ENCODE results near the gene RERE. TPM values are rescaled to one million over a fixed set of nuclear protein-coding genes. Genes with fewer than 3 reads are reported as not detected.

The RERE gene
- total RNA-seq, 2 experiments from 2014 or later: 73.1 to 211 TPM

DNA sequence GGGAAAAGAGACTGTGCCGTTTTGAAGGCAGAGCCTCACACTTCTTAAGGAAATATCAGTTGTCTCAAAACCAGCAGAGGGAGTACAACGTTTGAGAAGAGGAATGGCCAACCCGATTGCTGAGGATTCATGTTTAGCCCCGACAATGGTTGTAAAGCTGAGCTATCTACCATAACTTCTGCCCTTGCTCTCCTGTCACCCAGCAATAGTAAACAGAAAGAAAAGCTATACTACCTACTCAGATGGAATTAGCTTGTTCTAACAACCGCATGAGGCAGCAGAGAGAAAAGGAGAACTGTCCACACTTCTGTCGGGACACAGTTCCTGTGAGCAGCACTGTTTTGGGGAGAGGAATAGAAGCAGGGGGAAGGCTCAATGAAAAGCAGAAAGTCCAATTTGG is 408.3 kb downstream of the RERE start:
- H3K4me3 ChIP-seq (ENCODE audit: low read depth, low read length, poor library complexity, severe bottlenecking): no peak overlapping the region
- peak overlapping the region; percentile 17; the same call in 1 of the 2 replicates for H3K4me2 ChIP-seq (ENCODE audit: low read length)
- peaks cover 100% of the 10 kb centered on the region for H3K36me3 ChIP-seq (ENCODE audit: insufficient read depth, low read length)
- DNase-seq (ENCODE audit: low spot score): peak; percentile 37
- H4K20me1 ChIP-seq (ENCODE audit: insufficient read depth, low read length): peaks cover 48% of the 10 kb centered on the region
- BruUV-seq (replicated peaks): no TSS peak
- TF ChIP-seq CTCF (conservative IDR thresholded peaks at IDR 0.05; ENCODE audit: low read length) (peak; percentile 64), EZH2phosphoT487 (IDR thresholded peaks at IDR 0.05; ENCODE audit: borderline replicate concordance, low read depth, low read length) (no peak)
- peaks cover 32% of the 10 kb centered on the region for H3K4me1 ChIP-seq (ENCODE audit: insufficient read depth, low read length, poor library complexity, severe bottlenecking)
- no peaks in the 10 kb centered on the region for H3K9me2 ChIP-seq (ENCODE audit: insufficient read depth, low read length)
- intact Hi-C loops (cut with micrococcal nuclease; ENCODE audit: unreplicated experiment): no loop called here
- H3K9me3 ChIP-seq (ENCODE audit: low read length): no peaks in the 10 kb centered on the region
- CTCF ChIA-PET (ENCODE audit: unreplicated experiment): interaction anchor here (1.6 kb wide), 1 partner anchor 10 kb away, joined by 6 read pairs; no protein-coding TSS in a partner anchor
- POLR2A ChIA-PET: interaction anchor here (0.5 to 1.0 kb wide), 3 partner anchors 10 to 494 kb away, joined by 3 to 4 read pairs (median 3); no protein-coding TSS in a partner anchor
- peaks cover 100% of the 10 kb centered on the region for H3K79me2 ChIP-seq (ENCODE audit: insufficient read depth, low read depth, low read length)
- no peak overlapping the region for H2AFZ ChIP-seq (ENCODE audit: low read length)
- H3K27ac ChIP-seq (ENCODE audit: low read depth, low read length, poor library complexity, severe bottlenecking): peak overlapping the region; percentile 30

DNA sequence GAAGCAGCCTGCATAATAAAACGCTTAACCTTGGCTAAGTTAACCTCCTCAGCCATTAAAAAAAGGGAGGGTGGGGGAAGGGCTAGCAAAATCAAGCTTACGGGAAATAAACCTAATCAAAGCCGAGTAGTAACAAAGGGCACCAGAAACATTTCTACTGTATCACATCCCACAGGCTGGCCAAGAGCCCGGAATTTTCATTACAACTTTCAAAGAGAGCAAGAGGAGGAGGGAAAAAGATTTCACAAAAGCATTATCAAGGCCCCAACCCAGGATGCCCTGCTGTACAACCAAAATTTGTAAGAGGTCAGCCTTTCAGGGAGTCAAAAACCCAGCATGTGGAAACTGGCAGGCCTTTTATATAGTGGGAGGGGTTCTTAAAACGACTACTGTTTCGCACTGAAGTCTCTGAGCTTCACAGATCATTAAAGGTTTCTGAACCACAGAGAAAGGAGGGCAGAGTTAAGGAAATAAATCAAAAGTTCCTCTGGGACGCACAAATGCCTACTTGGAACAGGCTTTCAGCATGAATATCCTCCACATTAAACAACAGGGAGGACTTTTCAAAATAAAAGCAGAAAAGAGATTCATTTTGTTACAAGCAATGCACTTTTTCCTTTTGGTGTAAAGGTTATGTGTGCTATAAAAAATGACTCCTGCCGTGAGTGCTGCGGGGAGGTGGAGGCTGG is 409.1 kb downstream of the RERE start:
- Histone ChIP-seq H3K4me1 (ENCODE audit: insufficient read depth, low read length, poor library complexity, severe bottlenecking) (peaks cover 32% of the 10 kb centered on the region), H3K9me2 (ENCODE audit: insufficient read depth, low read length) (no peaks in the 10 kb centered on the region), H3K4me2 (ENCODE audit: low read length) (no peak overlapping the region), H3K4me3 (ENCODE audit: low read depth, low read length, poor library complexity, severe bottlenecking) (no peak overlapping the region), H4K20me1 (ENCODE audit: insufficient read depth, low read length) (peaks cover 48% of the 10 kb centered on the region), H3K36me3 (ENCODE audit: insufficient read depth, low read length) (peaks cover 100% of the 10 kb centered on the region), H3K27ac (ENCODE audit: low read depth, low read length, poor library complexity, severe bottlenecking) (no peak overlapping the region), H2AFZ (ENCODE audit: low read length) (no peak overlapping the region), H3K79me2 (ENCODE audit: insufficient read depth, low read depth, low read length) (peaks cover 100% of the 10 kb centered on the region), H3K9me3 (ENCODE audit: low read length) (no peaks in the 10 kb centered on the region)
- TF ChIP-seq EZH2phosphoT487 (IDR thresholded peaks at IDR 0.05; ENCODE audit: borderline replicate concordance, low read depth, low read length) (no peak), CTCF (conservative IDR thresholded peaks at IDR 0.05; ENCODE audit: low read length) (no peak)
- ChIA-PET POLR2A (no interaction called here), CTCF (ENCODE audit: unreplicated experiment) (interaction anchor here (1.6 kb wide), 1 partner anchor 11 kb away, joined by 6 read pairs; no protein-coding TSS in a partner anchor)
- intact Hi-C loops (cut with micrococcal nuclease; ENCODE audit: unreplicated experiment): no loop called here
- BruUV-seq (replicated peaks): no TSS peak
- DNase-seq (ENCODE audit: low spot score): no peak

- Histone ChIP-seq H3K4me3 (ENCODE audit: low read depth, low read length, poor library complexity, severe bottlenecking) (no peak overlapping the region), H3K9me3 (ENCODE audit: low read length) (no peaks in the 10 kb centered on the region), H3K36me3 (ENCODE audit: insufficient read depth, low read length) (peaks cover 100% of the 10 kb centered on the region), H4K20me1 (ENCODE audit: insufficient read depth, low read length) (peaks cover 46% of the 10 kb centered on the region), H3K4me1 (ENCODE audit: insufficient read depth, low read length, poor library complexity, severe bottlenecking) (peaks cover 29% of the 10 kb centered on the region), H2AFZ (ENCODE audit: low read length) (no peak overlapping the region), H3K79me2 (ENCODE audit: insufficient read depth, low read depth, low read length) (peaks cover 100% of the 10 kb centered on the region), H3K4me2 (ENCODE audit: low read length) (no peak overlapping the region), H3K9me2 (ENCODE audit: insufficient read depth, low read length) (no peaks in the 10 kb centered on the region), H3K27ac (ENCODE audit: low read depth, low read length, poor library complexity, severe bottlenecking) (no peak overlapping the region)
- ChIA-PET CTCF (ENCODE audit: unreplicated experiment) (no interaction called here), POLR2A (interaction anchor here (0.6 to 0.8 kb wide), 2 partner anchors 12 to 44 kb away, joined by 3 read pairs; no protein-coding TSS in a partner anchor)
- BruUV-seq (replicated peaks): no TSS peak
- no peak for TF ChIP-seq CTCF (conservative IDR thresholded peaks at IDR 0.05; ENCODE audit: low read length)
- no peak for TF ChIP-seq EZH2phosphoT487 (IDR thresholded peaks at IDR 0.05; ENCODE audit: borderline replicate concordance, low read depth, low read length)
- no peak for DNase-seq (ENCODE audit: low spot score)
- intact Hi-C loops (cut with micrococcal nuclease; ENCODE audit: unreplicated experiment): no loop called here
These were observed 409.8 kb downstream of the RERE start for GRCh38 chr1:8407652-8408051.

All from OCI-LY7 (cell line).